ENCODE results near the gene GPR137B. TPM values are rescaled to one million over a fixed set of nuclear protein-coding genes. Genes with fewer than 3 reads are reported as not detected.
A peak's percentile ranks its signal among the peaks of the same experiment; 100 is the strongest.

The GPR137B gene
- total RNA-seq, 1 experiment from 2014 or later = 26.8 TPM

DNA sequence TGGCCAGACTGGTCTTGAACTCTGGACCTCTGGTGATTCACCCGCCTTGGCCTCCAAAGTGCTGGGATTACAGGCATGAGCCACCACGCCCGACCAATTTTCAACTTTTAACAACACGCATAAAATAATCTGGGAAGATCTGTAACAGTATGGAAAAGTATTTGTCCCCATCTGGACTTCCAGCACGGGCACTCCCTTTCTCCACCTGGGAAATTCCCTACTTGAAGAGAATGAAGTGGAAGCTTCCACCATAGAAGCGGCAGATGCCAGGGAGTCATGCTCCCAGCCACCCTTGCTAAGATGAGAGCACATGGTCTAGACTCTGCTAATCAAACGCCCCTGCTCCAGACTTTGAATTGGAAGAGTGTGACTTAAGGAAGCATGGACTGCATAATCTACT lies 9.0 kb upstream of the GPR137B start:
- no peaks in the 10 kb centered on the region for H3K79me2 ChIP-seq (ENCODE audit: low read length)
- H3K9ac ChIP-seq (ENCODE audit: low read length) = no peak overlapping the region
- no peaks in the 10 kb centered on the region for H4K20me1 ChIP-seq (ENCODE audit: insufficient read depth, low read depth, low read length)
- peaks cover 16% of the 10 kb centered on the region for H3K4me1 ChIP-seq (ENCODE audit: low read length)
- H3K4me3 ChIP-seq (ENCODE audit: low read length) = no peak overlapping the region
- no peaks in the 10 kb centered on the region for H3K27me3 ChIP-seq (ENCODE audit: low read length)
- no peak overlapping the region for H3K27ac ChIP-seq (ENCODE audit: low read length)
- no peak for DNase-seq
- no peak overlapping the region for H2AFZ ChIP-seq (ENCODE audit: low read length)
- no peaks in the 10 kb centered on the region for H3K36me3 ChIP-seq (ENCODE audit: insufficient read depth, low read length)
- no peaks in the 10 kb centered on the region for H3K9me2 ChIP-seq (replicated peaks; ENCODE audit: insufficient read depth, low read length)
- H3K4me2 ChIP-seq (ENCODE audit: low read depth, low read length, poor library complexity, severe bottlenecking) = no peak overlapping the region
- no peaks in the 10 kb centered on the region for H3K9me3 ChIP-seq (ENCODE audit: low read length)

GRCh38 chr1:236133802-236134201 lies 8.5 kb upstream of the GPR137B start:
- no peak overlapping the region for H3K9ac ChIP-seq (ENCODE audit: low read length)
- H3K27ac ChIP-seq (ENCODE audit: low read length) = no peak overlapping the region
- no peaks in the 10 kb centered on the region for H3K36me3 ChIP-seq (ENCODE audit: insufficient read depth, low read length)
- H3K79me2 ChIP-seq (ENCODE audit: low read length) = no peaks in the 10 kb centered on the region
- H3K4me1 ChIP-seq (ENCODE audit: low read length) = peaks cover 17% of the 10 kb centered on the region
- H3K4me2 ChIP-seq (ENCODE audit: low read depth, low read length, poor library complexity, severe bottlenecking) = no peak overlapping the region
- H2AFZ ChIP-seq (ENCODE audit: low read length) = no peak overlapping the region
- no peak for DNase-seq
- no peaks in the 10 kb centered on the region for H3K9me2 ChIP-seq (replicated peaks; ENCODE audit: insufficient read depth, low read length)
- H3K9me3 ChIP-seq (ENCODE audit: low read length) = no peaks in the 10 kb centered on the region
- H4K20me1 ChIP-seq (ENCODE audit: insufficient read depth, low read depth, low read length) = no peaks in the 10 kb centered on the region
- H3K27me3 ChIP-seq (ENCODE audit: low read length) = no peaks in the 10 kb centered on the region
- H3K4me3 ChIP-seq (ENCODE audit: low read length) = no peak overlapping the region

- Histone ChIP-seq H3K4me3 (ENCODE audit: low read length) (no peak overlapping the region), H3K79me2 (ENCODE audit: low read length) (no peaks in the 10 kb centered on the region), H4K20me1 (ENCODE audit: insufficient read depth, low read depth, low read length) (no peaks in the 10 kb centered on the region), H3K4me1 (ENCODE audit: low read length) (peaks cover 20% of the 10 kb centered on the region), H3K36me3 (ENCODE audit: insufficient read depth, low read length) (no peaks in the 10 kb centered on the region), H2AFZ (ENCODE audit: low read length) (no peak overlapping the region), H3K9ac (ENCODE audit: low read length) (no peak overlapping the region), H3K9me3 (ENCODE audit: low read length) (no peaks in the 10 kb centered on the region), H3K27ac (ENCODE audit: low read length) (no peak overlapping the region), H3K9me2 (replicated peaks; ENCODE audit: insufficient read depth, low read length) (no peaks in the 10 kb centered on the region), H3K4me2 (ENCODE audit: low read depth, low read length, poor library complexity, severe bottlenecking) (no peak overlapping the region), H3K27me3 (ENCODE audit: low read length) (no peaks in the 10 kb centered on the region)
- peak; percentile 74 for DNase-seq
Observed at GRCh38 chr1:236137285-236137852, 5.0 kb upstream of the GPR137B start.

DNA sequence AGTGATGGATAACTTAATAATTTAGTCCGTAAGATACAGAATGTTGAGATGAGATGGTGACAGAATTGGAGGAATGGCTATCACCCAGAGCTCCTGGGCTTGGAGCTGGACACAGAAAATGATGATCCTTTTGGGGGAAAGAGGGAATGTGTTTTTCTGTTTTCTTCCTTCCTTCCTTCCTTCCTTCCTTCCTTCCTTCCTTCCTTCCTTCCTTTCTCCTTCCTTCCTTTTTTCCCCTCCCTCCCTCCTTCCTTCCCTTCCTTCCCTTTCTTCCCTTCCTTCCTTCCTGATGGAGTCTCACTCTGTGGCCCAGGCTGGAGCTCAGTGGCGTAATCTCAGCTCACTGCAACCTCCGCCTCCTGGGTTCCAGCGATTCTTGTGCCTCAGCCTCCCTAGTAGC lies 2.8 kb upstream of the GPR137B start:
- Histone ChIP-seq H3K27ac (ENCODE audit: low read length) (no peak overlapping the region), H3K79me2 (ENCODE audit: low read length) (no peaks in the 10 kb centered on the region), H2AFZ (ENCODE audit: low read length) (no peak overlapping the region), H3K9ac (ENCODE audit: low read length) (no peak overlapping the region), H3K27me3 (ENCODE audit: low read length) (no peaks in the 10 kb centered on the region), H3K36me3 (ENCODE audit: insufficient read depth, low read length) (no peaks in the 10 kb centered on the region), H3K9me2 (replicated peaks; ENCODE audit: insufficient read depth, low read length) (no peaks in the 10 kb centered on the region), H3K4me1 (ENCODE audit: low read length) (peaks cover 41% of the 10 kb centered on the region), H3K4me3 (ENCODE audit: low read length) (no peak overlapping the region), H3K4me2 (ENCODE audit: low read depth, low read length, poor library complexity, severe bottlenecking) (no peak overlapping the region), H3K9me3 (ENCODE audit: low read length) (no peaks in the 10 kb centered on the region), H4K20me1 (ENCODE audit: insufficient read depth, low read depth, low read length) (no peaks in the 10 kb centered on the region)
- DNase-seq = no peak

- Histone ChIP-seq H3K9ac (ENCODE audit: low read length) (0 out of 2 replicates have a peak overlapping the region, but pooled peaks have one; percentile 42), H2AFZ (ENCODE audit: low read length) (no peak overlapping the region), H3K4me1 (ENCODE audit: low read length) (peaks cover 53% of the 10 kb centered on the region), H4K20me1 (ENCODE audit: insufficient read depth, low read depth, low read length) (peaks cover 4% of the 10 kb centered on the region; the same call in 1 of the 2 replicates), H3K27ac (ENCODE audit: low read length) (no peak overlapping the region), H3K4me2 (ENCODE audit: low read depth, low read length, poor library complexity, severe bottlenecking) (peak overlapping the region; percentile 72), H3K9me2 (replicated peaks; ENCODE audit: insufficient read depth, low read length) (no peaks in the 10 kb centered on the region), H3K4me3 (ENCODE audit: low read length) (no peak overlapping the region), H3K79me2 (ENCODE audit: low read length) (no peaks in the 10 kb centered on the region), H3K27me3 (ENCODE audit: low read length) (no peaks in the 10 kb centered on the region), H3K9me3 (ENCODE audit: low read length) (no peaks in the 10 kb centered on the region), H3K36me3 (ENCODE audit: insufficient read depth, low read length) (no peaks in the 10 kb centered on the region)
- DNase-seq = no peak
Observed at GRCh38 chr1:236140705-236141446, 1.5 kb upstream of the GPR137B start.

DNA sequence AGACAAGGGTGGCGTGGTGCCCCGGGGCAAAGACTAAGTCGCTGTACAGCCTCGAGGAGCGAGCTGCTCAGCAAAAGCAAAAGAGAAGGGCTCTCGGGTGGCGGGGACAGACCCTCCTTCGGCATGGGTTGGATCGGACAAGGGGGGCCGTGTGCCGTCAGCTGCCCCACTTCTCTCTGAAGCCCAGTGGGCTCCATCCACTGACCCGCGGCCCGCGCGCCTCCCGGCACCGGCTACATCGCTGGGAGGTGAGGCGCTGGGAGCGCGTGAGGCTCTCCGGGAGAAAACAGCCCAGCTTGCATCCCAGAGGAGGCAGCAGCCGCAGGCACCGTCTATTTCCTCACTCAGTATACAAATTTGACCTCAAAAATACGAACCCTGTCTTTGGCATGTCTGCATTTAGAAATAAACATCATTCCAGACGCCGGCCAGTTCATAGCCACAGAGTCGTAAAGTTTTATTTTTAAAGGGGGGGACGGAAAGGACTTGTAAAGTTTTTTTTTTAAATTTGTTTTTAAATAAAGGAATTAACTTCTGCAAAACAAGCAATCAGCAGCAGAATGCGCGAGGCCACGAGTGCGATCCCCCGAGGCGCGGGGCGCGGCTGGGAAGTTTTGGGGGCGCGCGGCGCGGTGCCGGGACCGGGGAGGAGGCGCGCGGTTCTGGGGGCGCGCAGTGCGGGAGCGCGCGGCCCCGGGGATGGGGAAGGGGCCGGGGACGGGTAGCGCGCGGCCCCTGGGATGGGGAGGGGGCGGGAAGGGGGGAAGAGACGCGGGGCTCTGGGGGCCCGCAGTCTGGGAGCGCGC lies 689 bp upstream of the GPR137B start:
- H3K4me2 ChIP-seq (ENCODE audit: low read depth, low read length, poor library complexity, severe bottlenecking) = peak overlapping the region; percentile 72
- H3K9me3 ChIP-seq (ENCODE audit: low read length) = no peaks in the 10 kb centered on the region
- peaks cover 12% of the 10 kb centered on the region; the same call in 1 of the 2 replicates for H4K20me1 ChIP-seq (ENCODE audit: insufficient read depth, low read depth, low read length)
- no peaks in the 10 kb centered on the region for H3K27me3 ChIP-seq (ENCODE audit: low read length)
- H3K9ac ChIP-seq (ENCODE audit: low read length) = peak overlapping the region; percentile 42
- no peak for DNase-seq
- peaks cover 53% of the 10 kb centered on the region for H3K4me1 ChIP-seq (ENCODE audit: low read length)
- 0 out of 2 replicates have a peak overlapping the region, but pooled peaks have one; percentile 36 for H2AFZ ChIP-seq (ENCODE audit: low read length)
- H3K4me3 ChIP-seq (ENCODE audit: low read length) = peak overlapping the region; percentile 49
- no peak overlapping the region for H3K27ac ChIP-seq (ENCODE audit: low read length)
- H3K36me3 ChIP-seq (ENCODE audit: insufficient read depth, low read length) = peaks cover 3% of the 10 kb centered on the region; the same call in 1 of the 2 replicates
- H3K9me2 ChIP-seq (replicated peaks; ENCODE audit: insufficient read depth, low read length) = no peaks in the 10 kb centered on the region
- no peaks in the 10 kb centered on the region for H3K79me2 ChIP-seq (ENCODE audit: low read length)

DNA sequence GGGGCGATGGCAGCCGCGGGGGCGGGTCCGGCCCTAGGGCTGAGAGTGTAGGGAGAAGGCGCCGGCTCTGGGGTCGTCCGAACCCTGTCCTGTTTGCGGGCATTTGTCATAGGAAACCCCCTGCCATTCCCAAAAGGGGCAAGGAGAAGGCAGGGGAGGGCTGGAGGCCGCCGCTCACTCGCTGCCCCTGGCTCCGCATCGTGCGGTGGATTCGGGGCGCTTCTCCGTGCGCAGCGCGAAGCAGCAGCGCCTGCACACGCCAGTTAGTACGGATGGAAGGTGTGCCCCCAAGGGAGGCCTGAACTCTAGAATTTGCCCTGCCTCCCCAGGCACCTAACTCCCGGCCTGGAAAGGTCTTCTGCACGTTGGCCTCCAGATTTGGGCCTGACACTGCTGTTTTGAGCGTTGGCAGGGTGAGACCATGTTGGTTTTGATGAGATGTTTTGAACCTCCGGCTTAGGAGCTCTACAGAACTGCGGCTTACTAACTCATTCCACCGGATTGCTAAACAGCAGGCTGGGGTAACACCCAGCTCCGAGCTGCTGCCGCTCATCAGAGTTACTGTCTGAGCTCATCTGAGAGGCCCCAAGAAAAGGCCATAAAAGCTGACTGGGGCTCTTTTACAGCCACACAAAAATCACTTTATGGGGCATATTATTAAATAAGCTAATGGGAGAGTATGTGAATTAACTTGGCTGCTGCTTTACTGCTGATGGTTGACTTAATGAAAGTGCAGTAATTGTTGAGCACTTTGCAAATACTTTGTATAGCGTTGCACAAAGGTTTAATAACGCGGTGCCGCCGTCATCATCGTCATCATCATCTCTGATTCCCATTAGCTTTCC lies 987 bp downstream of the GPR137B start:
- Histone ChIP-seq H3K4me1 (ENCODE audit: low read length) (peaks cover 57% of the 10 kb centered on the region), H3K27me3 (ENCODE audit: low read length) (no peaks in the 10 kb centered on the region), H3K9ac (ENCODE audit: low read length) (peak overlapping the region; percentile 79), H3K36me3 (ENCODE audit: insufficient read depth, low read length) (peaks cover 3% of the 10 kb centered on the region; the same call in 1 of the 2 replicates), H4K20me1 (ENCODE audit: insufficient read depth, low read depth, low read length) (peaks cover 26% of the 10 kb centered on the region), H3K9me2 (replicated peaks; ENCODE audit: insufficient read depth, low read length) (no peaks in the 10 kb centered on the region), H3K79me2 (ENCODE audit: low read length) (no peaks in the 10 kb centered on the region), H3K4me2 (ENCODE audit: low read depth, low read length, poor library complexity, severe bottlenecking) (peak overlapping the region; percentile 99), H2AFZ (ENCODE audit: low read length) (peak overlapping the region; percentile 89), H3K4me3 (ENCODE audit: low read length) (peak overlapping the region; percentile 88), H3K9me3 (ENCODE audit: low read length) (no peaks in the 10 kb centered on the region), H3K27ac (ENCODE audit: low read length) (peak overlapping the region; percentile 93)
- DNase-seq = peak; percentile 75

All from Karpas-422 (cell line).